Inflammatory macrophage (primary cell): Measurements from ENCODE around the gene GALNT13.

Source experiments
- DNase-seq, 2 donors: peaks; one replicate each; pipeline ENCODE4 v3.0.0-alpha.2; 2020 to 2022

The GALNT13 gene

DNA sequence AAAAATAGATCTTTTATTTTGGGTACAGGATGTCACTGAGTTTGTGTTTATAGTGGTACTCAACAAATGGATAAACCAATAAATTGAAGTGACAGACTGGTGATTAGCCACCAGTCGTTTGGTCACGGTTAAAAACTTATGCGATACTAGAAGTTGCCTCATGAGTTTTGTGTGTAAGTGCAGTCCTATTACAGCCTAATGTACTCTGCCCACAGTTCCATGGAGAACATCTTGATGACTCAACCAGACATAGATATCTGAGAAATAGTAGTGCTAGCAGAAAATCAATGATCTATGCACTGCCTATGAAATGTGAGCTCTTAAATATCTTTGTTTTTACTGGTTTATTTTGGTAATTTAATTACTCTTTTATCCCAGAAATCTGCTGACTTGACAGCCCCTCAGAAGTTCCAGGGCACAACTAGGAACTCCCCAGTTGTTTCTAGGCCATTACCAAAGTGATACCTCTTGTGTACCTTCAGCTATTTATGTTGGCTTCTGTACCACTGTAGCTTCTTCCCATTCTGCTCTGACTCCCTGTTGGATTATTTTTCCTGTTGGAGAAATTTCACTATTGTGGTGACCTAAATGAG, 617.6 kb downstream of the GALNT13 start:
- no peak for DNase-seq

DNA sequence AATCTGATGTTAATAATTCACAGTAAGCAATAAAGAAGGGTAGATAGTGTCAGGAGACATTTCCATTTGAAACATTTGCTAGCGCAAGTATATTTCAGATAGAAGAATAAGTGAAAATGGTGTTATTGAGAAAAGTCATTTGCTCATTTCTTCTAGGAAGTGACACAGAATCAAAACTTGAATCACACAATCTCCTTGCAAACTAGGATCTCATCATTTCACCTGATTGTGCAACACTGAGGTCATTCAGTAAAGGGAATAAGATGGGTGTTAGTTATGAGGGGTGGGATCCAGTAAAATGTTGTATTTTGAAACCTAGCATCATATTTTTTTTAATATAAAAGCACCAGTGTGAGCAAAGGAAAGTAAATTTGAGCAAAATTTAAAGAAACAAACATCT, 618.8 kb downstream of the GALNT13 start:
- DNase-seq = no peak

DNA sequence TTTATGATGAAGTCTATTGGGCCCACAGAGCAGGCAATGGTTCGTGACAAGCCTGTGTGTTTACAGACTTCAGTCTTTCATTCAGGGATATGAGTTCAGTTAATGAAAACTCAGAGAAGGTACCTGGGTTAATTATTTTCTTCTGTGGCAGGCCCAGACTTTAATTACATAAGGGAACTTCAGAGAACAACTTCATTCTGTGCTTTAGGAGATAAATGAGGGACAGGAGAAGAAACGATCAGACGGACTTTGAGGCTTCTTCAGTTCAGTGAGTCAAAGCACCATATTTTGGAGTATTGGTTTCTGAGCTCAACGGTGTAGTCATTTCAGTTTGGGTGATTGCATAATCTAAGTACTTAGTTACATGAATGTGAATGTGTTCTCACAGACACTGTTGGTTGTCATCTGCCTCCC, 623.7 kb downstream of the GALNT13 start:
- DNase-seq = no peak

DNA sequence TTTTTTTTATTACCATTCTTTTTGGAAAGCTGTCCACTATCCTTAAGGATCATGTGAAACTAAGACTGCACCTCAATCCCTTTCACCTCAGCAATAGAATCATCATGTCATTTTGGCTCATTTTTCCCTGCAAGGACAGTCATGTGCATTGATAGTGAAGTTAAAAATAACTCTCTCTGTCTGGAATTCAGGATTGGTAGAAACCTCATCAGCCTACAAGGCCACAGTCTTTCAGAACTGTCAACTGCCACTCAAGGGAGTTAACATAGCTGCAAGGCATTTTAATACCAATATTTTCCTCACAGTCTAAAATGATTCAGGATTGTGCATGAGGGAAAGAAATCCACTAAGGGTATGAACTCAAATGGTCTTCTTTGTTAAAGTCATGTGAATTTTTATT, 625.3 kb downstream of the GALNT13 start:
- DNase-seq = no peak
